Measurements from ENCODE around the gene YES1. TPM values are rescaled to one million over a fixed set of nuclear protein-coding genes. Genes with fewer than 3 reads are reported as not detected.

The YES1 gene
- total and polyA plus RNA-seq, 2 of the 8 experiments (the other 6 are each of a cell fraction or from before 2014, with no cell fraction given) = 14.8 to 94.3 TPM

GRCh38 chr18:750456-750855 is 61.6 kb downstream of the YES1 start (continued):
- no peak for TF ChIP-seq POLR2A (IDR thresholded peaks at IDR 0.05; ENCODE audit: control extremely low read depth in 1 of 2, low read depth in 2 of 2, low read length in 2 of 2)
- TF ChIP-seq, protein P1, sequence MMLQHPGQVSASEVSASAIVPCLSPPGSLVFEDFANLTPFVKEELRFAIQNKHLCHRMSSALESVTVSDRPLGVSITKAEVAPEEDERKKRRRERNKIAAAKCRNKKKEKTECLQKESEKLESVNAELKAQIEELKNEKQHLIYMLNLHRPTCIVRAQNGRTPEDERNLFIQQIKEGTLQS (IDR thresholded peaks at IDR 0.05; ENCODE audit: insufficient read depth, low read depth, low read length) = no peak
- TF ChIP-seq RXRA (IDR thresholded peaks at IDR 0.05; ENCODE audit: insufficient read depth, low read depth, low read length) = no peak
- no peak for TF ChIP-seq KDM5A (IDR thresholded peaks at IDR 0.05; ENCODE audit: low read length)
- TF ChIP-seq TAF7 (optimal IDR thresholded peaks at IDR 0.05; ENCODE audit: borderline replicate concordance, low read depth, low read length) = no peak
- no peak for TF ChIP-seq SIN3A (conservative IDR thresholded peaks at IDR 0.05 in 1 of 2, IDR thresholded peaks at IDR 0.05 in 1 of 2; ENCODE audit: low read depth in 1 of 2, low read length in 2 of 2)
- TF ChIP-seq BACH1 (IDR thresholded peaks at IDR 0.05; ENCODE audit: low read length) = no peak
